ENCODE data around the gene CCDC60.
A peak's percentile ranks its signal among the peaks of the same experiment; 100 is the strongest.

CCDC60 gene

DNA sequence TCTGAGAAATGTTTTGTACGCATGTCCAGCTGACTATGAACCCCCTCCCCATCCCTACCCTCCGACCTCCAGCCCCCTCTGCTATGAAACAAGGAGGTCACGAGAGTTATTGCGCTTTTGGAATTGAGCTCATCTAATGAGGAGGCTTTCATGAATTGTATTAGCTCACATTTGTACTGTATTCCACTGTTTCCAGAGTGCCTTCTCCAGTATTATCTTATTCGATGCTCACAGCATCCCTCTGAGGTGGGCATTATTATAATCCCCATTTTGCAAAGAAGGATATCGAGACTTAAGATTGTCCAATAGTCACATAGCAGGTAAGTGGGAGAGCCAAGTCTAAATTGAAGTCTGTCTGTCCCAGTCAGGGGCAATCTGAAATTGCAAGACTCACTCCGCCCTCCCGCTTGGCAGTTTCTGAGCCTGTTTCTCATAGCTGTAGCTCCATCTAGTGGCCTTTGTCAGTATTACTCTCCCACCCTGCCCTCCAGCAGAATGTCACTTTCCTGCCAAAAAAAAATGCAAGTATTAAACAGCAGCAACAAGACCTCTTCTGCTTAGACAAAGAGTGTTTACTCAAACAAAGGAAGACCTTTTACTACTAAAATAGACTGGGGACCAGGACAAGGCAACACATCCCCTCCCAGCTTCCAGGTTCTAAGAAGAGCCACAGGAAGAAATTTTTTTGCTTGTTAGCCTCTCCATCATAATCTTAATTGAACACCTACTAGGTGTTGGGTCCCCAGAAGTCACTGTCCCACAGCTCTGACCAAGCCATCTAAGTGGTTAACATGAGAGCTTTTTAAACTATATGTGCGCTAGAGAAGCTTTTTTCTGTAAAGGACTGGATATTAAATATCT lies 210.5 kb downstream of the CCDC60 start:
- DNase-seq (ENCODE audit: low spot score) = peak; percentile 85

DNA sequence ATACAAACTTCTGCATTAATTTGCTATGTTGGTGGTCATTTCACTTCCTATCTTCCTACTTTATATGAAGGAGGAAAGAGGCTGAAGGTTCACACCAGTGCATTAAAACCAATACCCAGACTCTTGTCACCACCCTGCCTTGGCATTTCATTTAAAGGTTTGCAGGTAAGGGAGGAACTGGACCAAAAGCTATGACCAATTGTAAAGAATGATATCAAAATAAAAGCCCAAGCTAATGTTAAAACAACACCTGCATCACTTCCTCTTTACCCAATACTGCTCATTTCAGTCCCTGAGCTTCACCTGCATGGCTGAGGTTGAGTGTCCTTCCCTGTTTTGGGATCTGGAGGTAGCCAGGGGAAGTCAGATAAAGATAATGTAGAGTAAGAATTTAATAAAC lies 211.8 kb downstream of the CCDC60 start:
- no peak for DNase-seq (ENCODE audit: low spot score)

DNA sequence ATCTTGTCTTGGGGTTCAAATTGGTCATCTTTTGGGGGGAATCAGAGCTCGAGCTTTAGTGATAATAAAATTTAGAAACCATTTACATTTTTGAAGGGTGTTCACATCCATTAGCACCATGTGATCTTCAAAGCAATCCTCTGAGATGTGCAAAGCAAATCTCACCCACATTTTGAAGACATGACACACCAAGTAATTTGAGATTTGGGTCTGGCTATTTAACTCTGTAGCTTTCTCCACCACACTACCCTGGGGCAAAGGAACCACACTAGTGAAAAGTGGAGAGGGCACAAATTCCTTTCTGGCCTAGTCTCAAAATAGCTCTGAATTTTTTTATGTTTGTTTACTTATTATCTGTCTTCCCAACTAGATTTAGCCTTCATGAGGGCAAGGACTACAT lies 212.5 kb downstream of the CCDC60 start:
- no peak for DNase-seq (ENCODE audit: low spot score)

DNA sequence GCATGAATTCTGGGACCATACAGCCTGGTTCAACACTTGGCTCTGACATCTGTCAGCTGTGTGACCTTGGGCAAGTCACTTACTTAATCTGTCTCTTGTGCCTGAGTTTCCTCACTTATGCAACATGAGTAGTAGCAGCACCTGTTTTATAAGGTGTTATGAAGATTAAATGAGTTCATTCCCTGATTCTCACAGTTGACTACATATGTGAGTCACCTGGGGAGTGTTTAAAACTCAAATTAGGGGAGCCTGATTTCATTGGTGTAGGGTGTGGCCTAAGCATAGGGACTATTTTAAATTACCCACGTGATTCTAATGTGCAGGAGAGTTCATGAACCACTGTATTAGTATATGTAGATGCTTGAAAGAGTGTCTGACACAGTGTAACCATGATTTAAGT lies 222.3 kb downstream of the CCDC60 start:
- no peak for DNase-seq (ENCODE audit: low spot score)

DNA sequence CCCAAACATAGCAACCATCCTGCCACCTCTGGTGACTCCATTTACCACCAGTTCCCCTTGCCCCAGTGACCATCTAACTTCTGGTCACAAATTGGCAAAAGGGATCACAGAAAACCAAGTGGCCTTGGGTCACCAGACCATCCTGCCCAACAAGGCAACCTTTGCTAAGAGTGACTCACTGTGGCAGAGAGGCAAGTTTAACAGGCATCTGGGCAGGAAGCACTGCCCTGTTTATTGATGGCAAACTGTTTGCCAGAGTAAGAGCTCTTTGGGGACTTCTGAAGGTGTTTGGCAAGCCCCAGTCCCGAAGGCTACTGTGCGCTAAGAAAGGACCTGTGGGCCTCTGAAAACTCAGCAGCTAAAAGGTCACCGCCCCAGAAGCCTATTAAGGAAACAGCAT lies 230.9 kb downstream of the CCDC60 start:
- DNase-seq (ENCODE audit: low spot score) = peak; percentile 33

- peak; percentile 24 for DNase-seq (ENCODE audit: low spot score)
These were observed 236.2 kb downstream of the CCDC60 start for GRCh38 chr12:119570771-119571170.

DNA sequence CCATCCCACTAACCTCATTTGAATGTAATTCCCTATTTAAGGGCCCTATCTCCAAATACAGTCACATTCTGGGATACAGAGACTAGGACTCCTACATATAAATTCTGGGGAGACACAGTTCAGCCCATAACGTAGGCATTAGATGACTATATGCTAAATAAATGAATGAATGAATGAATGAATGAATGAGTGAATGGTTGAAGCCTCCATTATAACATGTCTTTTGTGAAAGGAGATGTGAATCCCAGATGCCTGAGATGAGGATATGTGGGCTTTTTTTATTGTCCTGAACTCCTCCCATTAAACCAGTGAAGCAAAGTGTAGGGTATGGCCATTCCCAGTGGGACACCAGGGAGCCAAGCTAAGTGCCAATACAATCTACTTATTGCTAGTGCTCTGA lies 238.6 kb downstream of the CCDC60 start:
- DNase-seq (ENCODE audit: low spot score) = no peak

DNA sequence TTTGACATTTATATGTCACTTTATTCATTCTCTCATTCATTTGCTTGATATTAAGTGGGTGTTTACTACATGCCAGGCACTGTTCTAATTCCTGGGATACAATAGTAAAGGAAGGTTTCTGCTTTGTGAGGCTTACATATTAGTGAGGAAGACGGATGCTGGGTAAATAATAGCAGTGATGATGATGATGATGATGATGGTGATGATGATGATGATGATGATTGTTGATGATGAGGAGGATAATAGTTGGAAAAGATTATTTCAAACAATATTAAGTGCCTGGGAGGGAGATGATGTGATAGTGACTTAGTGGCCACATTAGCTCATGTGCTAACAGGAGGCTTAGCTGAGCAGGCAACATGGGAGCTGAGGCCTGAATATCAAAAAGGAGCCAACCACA lies 239.7 kb downstream of the CCDC60 start:
- no peak for DNase-seq (ENCODE audit: low spot score)

DNA sequence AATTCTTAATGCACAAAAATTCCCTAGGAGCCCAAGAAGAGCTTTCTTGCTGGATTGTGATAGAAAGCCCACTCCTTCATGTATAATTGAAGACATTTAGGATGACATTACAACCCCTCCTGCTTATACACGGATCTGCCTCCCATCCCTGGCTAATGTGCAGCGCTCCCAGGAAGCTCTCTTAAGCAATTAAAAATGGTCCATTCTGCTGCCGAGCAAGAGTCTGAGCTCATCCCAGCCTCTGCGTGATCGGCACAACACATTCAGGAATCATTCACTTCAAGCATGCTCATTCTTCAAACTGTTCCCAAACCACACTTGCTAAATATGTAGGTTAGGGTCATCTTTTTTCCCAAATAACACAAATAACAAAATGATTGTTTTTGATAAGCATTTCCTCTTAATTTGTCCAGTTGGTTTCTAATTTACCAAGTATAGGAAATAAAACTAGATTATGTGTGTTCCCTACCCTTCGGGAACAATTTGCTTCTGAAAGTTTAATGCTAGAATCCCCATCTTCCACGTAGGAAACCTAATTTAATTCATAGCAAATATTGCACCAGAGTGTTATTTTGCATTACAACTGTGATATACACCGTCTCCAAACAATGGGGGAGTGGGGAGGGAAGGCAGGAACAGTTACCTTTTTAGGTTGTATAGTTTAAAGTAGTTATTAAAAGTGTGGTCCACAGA lies 241.7 kb downstream of the CCDC60 start:
- DNase-seq (ENCODE audit: low spot score) = no peak

DNA sequence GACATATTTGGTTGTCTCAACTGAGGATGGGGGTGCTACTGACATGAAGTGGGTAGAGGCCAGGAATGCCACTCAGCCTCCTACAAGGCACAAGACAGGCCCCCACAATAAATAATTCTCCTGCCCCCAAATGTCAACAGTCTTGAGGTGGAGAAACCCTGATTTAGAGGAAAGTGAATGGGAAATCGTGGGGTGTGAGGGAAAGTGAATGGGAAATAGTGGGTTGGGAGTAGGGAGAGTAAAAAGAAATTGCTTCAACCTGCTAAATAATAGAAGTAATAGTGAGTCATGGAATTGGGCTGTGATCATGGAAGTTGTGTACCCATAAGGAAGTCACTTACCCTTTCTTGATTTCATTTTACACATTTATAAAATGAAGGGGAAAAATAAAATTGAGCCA lies 242.4 kb downstream of the CCDC60 start:
- no peak for DNase-seq (ENCODE audit: low spot score)

DNA sequence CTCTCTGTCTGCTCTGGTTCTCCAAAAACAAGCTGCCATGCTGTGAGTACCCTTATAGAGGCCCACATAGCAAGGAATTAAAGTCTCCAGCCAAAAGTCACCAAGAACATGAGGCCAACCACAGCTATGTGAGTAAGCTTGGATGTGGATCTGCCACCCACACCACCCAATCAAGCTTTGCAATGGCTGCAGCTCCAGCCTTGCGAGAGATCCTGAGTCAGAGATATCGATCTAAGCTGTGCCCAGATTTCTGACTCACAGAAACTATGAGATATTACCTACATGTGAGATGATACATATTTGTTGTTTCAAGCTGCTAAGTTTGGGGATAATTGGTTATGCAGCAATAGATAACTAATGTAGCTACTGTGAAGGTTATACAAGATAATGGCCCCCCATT lies 243.6 kb downstream of the CCDC60 start:
- DNase-seq (ENCODE audit: low spot score) = peak; percentile 10

DNA sequence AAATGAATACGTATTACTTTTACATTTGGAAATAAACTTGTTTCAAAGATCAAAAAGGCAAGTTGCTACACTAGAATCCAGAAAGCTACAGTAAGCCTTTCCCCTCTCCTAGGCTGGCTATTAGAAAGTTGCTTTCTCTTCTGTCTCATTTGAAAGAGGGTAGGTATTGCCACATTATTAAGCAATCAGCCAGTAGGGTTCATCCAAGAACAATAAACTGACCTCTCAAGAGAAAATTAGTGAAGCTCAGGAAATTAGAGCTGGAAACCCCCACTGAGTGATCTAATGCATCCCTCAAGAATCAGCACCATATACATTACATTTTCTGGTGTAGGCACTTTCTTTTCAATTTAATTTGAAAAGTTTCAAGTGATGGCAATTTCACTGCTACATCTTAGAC lies 254.6 kb downstream of the CCDC60 start:
- DNase-seq (ENCODE audit: low spot score) = no peak

DNA sequence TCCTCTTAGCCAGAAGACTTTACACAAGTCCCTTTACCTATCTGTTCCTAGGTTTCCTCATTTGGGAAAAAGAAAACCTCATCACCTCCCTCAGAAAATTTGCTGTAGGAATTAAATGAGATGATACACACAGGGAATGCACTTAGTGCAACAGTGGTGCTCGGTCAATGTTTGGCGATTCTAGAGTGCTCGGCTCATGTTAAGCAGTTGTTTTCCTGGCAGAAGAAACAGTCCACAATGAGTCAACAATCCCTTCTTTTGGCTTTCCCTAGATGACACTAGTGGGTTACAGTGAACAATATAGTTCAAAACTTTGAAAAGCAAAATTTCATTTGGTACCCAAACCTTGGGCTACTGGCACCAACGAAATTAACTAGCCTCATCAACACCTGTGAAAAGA lies 255.1 kb downstream of the CCDC60 start:
- no peak for DNase-seq (ENCODE audit: low spot score)
